K562 (cell line): ENCODE results near the gene ADARB2. TPM values are rescaled to one million over a fixed set of nuclear protein-coding genes. Genes with fewer than 3 reads are reported as not detected.

ENCODE experiments used
- ATAC-seq: fragments of 200-7000 bp; cut with Tn5 transposase; 3 replicates; pipeline ENCODE4 v1.9.1; 2020; ENCODE audit warnings: moderate library complexity
- BruUV-seq: library from RNA; stranded (reverse); fragments of 400-500 nt; replicated peaks from 2 replicates; lab custom pipeline; 2021; lab: Mats Ljungman, UMichigan
- CTCF ChIA-PET: fragments of 300-600 bp; formaldehyde crosslinking; extraction: SDS; loops from one replicate; lab custom pipeline; 2021; ENCODE audit warnings: low intra/inter-chr PET ratio; lab: Yijun Ruan, JAX
- POLR2A ChIA-PET: fragments of 300-600, 350-650 bp; sonication (Branson Sonifier 250); formaldehyde crosslinking; extraction: SDS; loops from one replicate; lab custom pipeline; 2021; ENCODE audit warnings: antibody characterized with exemption, inconsistent platforms; lab: Yijun Ruan, JAX
- DNase-seq, 4 experiments: peaks; one replicate each; pipeline versions ENCODE4 v3.0.0 to v3.0.0-alpha.2; 2011 to 2018; ENCODE audit warnings: low spot score in 3 of 4, mixed read lengths in 3 of 4; ENCODE audit errors: extremely low read depth in 1 of 4
- FAIRE-seq: peaks from 2 replicates; lab custom pipeline; 2011; peaks lifted over from hg19 to GRCh38; lab: Jason Lieb, UNC
- H2AFZ ChIP-seq: 2 replicates; pipeline ENCODE4 v1.6.0; 2011; ENCODE audit warnings: low read depth, low read length, control low read depth, inconsistent platforms
- H3K27ac ChIP-seq: fragments of 200-600 bp; 3 replicates; pipeline ENCODE4 v1.8.0; 2011; ENCODE audit warnings: low read depth, mild to moderate bottlenecking, control low read depth, inconsistent platforms, low read length, moderate library complexity, mixed read lengths; ENCODE audit errors: extremely low read depth
- H3K27me3 ChIP-seq, 2 experiments: fragments of 300-600 bp in 1 of 2; 2 replicates in 1 of 2; 3 replicates in 1 of 2; pipeline versions ENCODE4 v1.6.0 to v1.8.0; 2011; ENCODE audit warnings: inconsistent platforms in 2 of 2, low read length in 2 of 2, mild to moderate bottlenecking in 1 of 2, mixed read lengths in 1 of 2, moderate library complexity in 1 of 2; ENCODE audit not compliant: control insufficient read depth in 2 of 2, insufficient read depth in 2 of 2
- H3K36me3 ChIP-seq: fragments of 300-600 bp; 3 replicates; pipeline ENCODE4 v1.8.0; 2011; ENCODE audit warnings: mild to moderate bottlenecking, low read length, inconsistent platforms; ENCODE audit not compliant: control insufficient read depth, insufficient read depth
- H3K4me1 ChIP-seq, 2 experiments: fragments of 200-600 bp in 1 of 2; replicated peaks in 1 of 2; 2 replicates in 1 of 2; 3 replicates in 1 of 2; pipeline versions ENCODE4 v1.5.1 to v1.8.0; 2011; ENCODE audit warnings: inconsistent platforms in 2 of 2, low read length in 2 of 2, mild to moderate bottlenecking in 1 of 2, mixed read lengths in 1 of 2, moderate library complexity in 1 of 2; ENCODE audit not compliant: control insufficient read depth in 2 of 2, insufficient read depth in 2 of 2
- H3K4me2 ChIP-seq: 2 replicates; pipeline ENCODE4 v1.6.1; 2011; ENCODE audit warnings: low read length, control low read depth, inconsistent platforms, mixed read lengths; ENCODE audit not compliant: insufficient read depth
- H3K4me3 ChIP-seq: fragments of 200-600 bp; sonication (generic), shearing (Covaris generic); 2 replicates; pipeline ENCODE4 v1.5.1; 2016; ENCODE audit warnings: control low read depth, inconsistent platforms
- H3K79me2 ChIP-seq: fragments of 200-600 bp; 3 replicates; pipeline ENCODE4 v1.8.0; 2011; ENCODE audit warnings: low read length, inconsistent platforms; ENCODE audit not compliant: control insufficient read depth, insufficient read depth
- H3K9ac ChIP-seq, 2 experiments: 2 replicates each; pipeline versions ENCODE4 v1.6.0 to v1.6.1; 2011; ENCODE audit warnings: low read depth in 2 of 2, low read length in 2 of 2, control low read depth in 1 of 2, inconsistent platforms in 1 of 2, mild to moderate bottlenecking in 1 of 2, mixed read lengths in 1 of 2; ENCODE audit not compliant: insufficient read depth in 1 of 2
- H3K9me1 ChIP-seq: one replicate; pipeline ENCODE4 v1.6.0; 2011; ENCODE audit warnings: inconsistent platforms, mild to moderate bottlenecking, low read length, moderate library complexity; ENCODE audit not compliant: control insufficient read depth, insufficient read depth
- H3K9me3 ChIP-seq: replicated peaks from 2 replicates; pipeline ENCODE4 v1.5.1; 2011; ENCODE audit warnings: low read depth, low read length, inconsistent platforms; ENCODE audit not compliant: control insufficient read depth, insufficient read depth
- H4K20me1 ChIP-seq: replicated peaks from 2 replicates; pipeline ENCODE4 v1.6.1; 2011; ENCODE audit warnings: low read length, inconsistent platforms, mixed read lengths; ENCODE audit not compliant: control insufficient read depth, insufficient read depth
- AFF4 ChIP-seq: sonication (generic); formaldehyde crosslinking; IDR thresholded peaks from 2 replicates; pipeline ENCODE4 v1.8.0; 2023; ENCODE audit warnings: mild to moderate bottlenecking, missing genetic modification reagents
- ERF ChIP-seq: fragments of 450-650 bp; formaldehyde crosslinking; IDR thresholded peaks from 2 replicates; pipeline ENCODE4 v1.4.0; 2020; ENCODE audit warnings: mild to moderate bottlenecking, mixed read lengths
- MEF2A ChIP-seq: IDR thresholded peaks from 2 replicates; pipeline ENCODE4 v1.6.1; 2011; ENCODE audit warnings: low read depth, mild to moderate bottlenecking, low read length, moderate library complexity; ENCODE audit not compliant: control insufficient read depth
- NELFE ChIP-seq: IDR thresholded peaks from 2 replicates; pipeline ENCODE4 v1.6.1; 2011; ENCODE audit warnings: mild to moderate bottlenecking; ENCODE audit not compliant: insufficient read depth, insufficient read length
- NFYB ChIP-seq: IDR thresholded peaks from 2 replicates; pipeline ENCODE4 v1.6.1; 2011; ENCODE audit warnings: mild to moderate bottlenecking, moderate library complexity; ENCODE audit not compliant: insufficient read length; ENCODE audit errors: extremely low read depth
- NR0B1 ChIP-seq: fragments of 450-650 bp; IDR thresholded peaks from one replicate; pipeline ENCODE4 v1.6.1; 2018; ENCODE audit warnings: mild to moderate bottlenecking, moderate library complexity; ENCODE audit not compliant: partially characterized antibody
- PHB2 ChIP-seq: fragments of 450-650 bp; IDR thresholded peaks from 2 replicates; pipeline ENCODE4 v1.6.1; 2017; ENCODE audit warnings: low read depth
- SMAD1 ChIP-seq: fragments of 150-350 bp; IDR thresholded peaks from 2 replicates; pipeline ENCODE4 v1.6.1; 2014; ENCODE audit warnings: low read length, low read depth; ENCODE audit not compliant: partially characterized antibody
- ZBTB2 ChIP-seq: fragments of 450-650 bp; IDR thresholded peaks from 2 replicates; pipeline ENCODE4 v1.6.1; 2016; ENCODE audit warnings: antibody characterized with exemption
- ZNF311 ChIP-seq: fragments of 250-450 bp; sonication (Bioruptor Pico); IDR thresholded peaks from 2 replicates; pipeline ENCODE4 v1.4.0; 2020; ENCODE audit warnings: mild to moderate bottlenecking, moderate library complexity
- ZNF436 ChIP-seq: fragments of 250-450, 450-650 bp; sonication (Bioruptor Pico); formaldehyde crosslinking; IDR thresholded peaks from 2 replicates; pipeline ENCODE4 v1.7.0; 2020; ENCODE audit warnings: mild to moderate bottlenecking
- WGBS: fragments of 100-300 bp; shearing (Covaris generic); methylation state at CpG from one replicate; pipeline ENCODE4 v1.1.6; 2016; ENCODE audit warnings: low coverage, mixed read lengths; ENCODE audit not compliant: insufficient coverage; ENCODE audit errors: missing lambda C conversion rate; 5-methylcytosine and 5-hydroxymethylcytosine counted together
- in situ Hi-C: fragments of 300-500 bp; cut with MboI; formaldehyde crosslinking; loops from 4 replicates; pipeline ENCODE4 v1.15.0; 2018; ENCODE audit warnings: inconsistent platforms, mixed read lengths
- intact Hi-C: fragments of 100-400 bp; cut with micrococcal nuclease; formaldehyde crosslinking; loops from 2 replicates; pipeline ENCODE4 v1.14.2; 2022
- polyA plus RNA-seq, 8 experiments: library from polyadenylated mRNA; depleted of rRNA in 4 of 8; stranded (reverse) in 5 of 8; unstranded in 3 of 8; fragments of >200 nt; fragmentation: Nextera tagmentation in 2 of 8; fragmentation: Illumina TruSeq in 1 of 8; extraction: Ambion mirVana in 2 of 8; extraction: Trizol in 1 of 8; gene quantifications; 2 replicates each; pipeline versions ENCODE4 v1.2.1 to v1.2.3, GENCODE V29; 2011 to 2014; ENCODE audit warnings: inconsistent platforms in 1 of 8, missing spikeins in 1 of 8
- total RNA-seq, 7 experiments: library from RNA; depleted of rRNA in 6 of 7; stranded (reverse); fragments of >200 nt in 6 of 7; fragmentation: Illumina TruSeq in 2 of 7; extraction: Trizol in 2 of 7; gene quantifications; 2 replicates each; pipeline versions ENCODE4 v1.2.1 to v1.2.3, GENCODE V29; 2011 to 2021; ENCODE audit warnings: low replicate concordance in 1 of 7

ADARB2 gene
- total and polyA plus RNA-seq, 9 of the 15 experiments (the other 6 are each of a cell fraction or from before 2014, with no cell fraction given), result not detected

- FAIRE-seq (no peak), DNase-seq (no peak), ATAC-seq (no peak)
- Histone ChIP-seq H3K27me3 (peaks cover 3 to 14% of the 10 kb centered on the region in 2 experiments; a peak in 4 of 5 replicates), H3K9me3 (no peaks in the 10 kb centered on the region), H3K4me3 (no peak overlapping the region), H2AFZ (no peak overlapping the region), H3K79me2 (no peaks in the 10 kb centered on the region), H3K9me1 (no peaks in the 10 kb centered on the region), H3K27ac (no peak overlapping the region), H3K9ac (no peak overlapping the region), H3K4me2 (no peak overlapping the region), H4K20me1 (0 out of 2 replicates have a peak, but pooled peaks cover 5% of the 10 kb centered on the region), H3K4me1 (no peaks in the 10 kb centered on the region), H3K36me3 (no peaks in the 10 kb centered on the region)
- ChIA-PET POLR2A (no interaction called here), CTCF (no interaction called here)
- BruUV-seq, result no TSS peak
- TF ChIP-seq ERF (no peak), ZBTB2 (no peak), NELFE (no peak), PHB2 (no peak), NR0B1 (no peak), MEF2A (no peak), NFYB (no peak), ZNF311 (CRISPR knock-in tag) (no peak), AFF4 (CRISPR knock-in tag) (no peak), ZNF436 (CRISPR knock-in tag) (no peak), SMAD1 (no peak)
- intact Hi-C loops, result no loop called here
- 0% methylated on average over 8 of the region's 13 CpGs for WGBS
- in situ Hi-C loops, result no loop called here
Measured at GRCh38 chr10:1575481-1576244, 161.7 kb downstream of the ADARB2 start.
